WTC11 (cell line): ENCODE data around the gene CACNA2D1. TPM values are rescaled to one million over a fixed set of nuclear protein-coding genes. Genes with fewer than 3 reads are reported as not detected.

Experiments
- ATAC-seq: fragments of 200-7000 bp; cut with Tn5 transposase; 2 replicates; pipeline ENCODE4 v1.10.0; 2021; ENCODE audit warnings: mild to moderate bottlenecking, moderate library complexity
- CTCF ChIA-PET: fragments of 300-600 bp; sonication (Branson Sonifier 250); formaldehyde crosslinking; loops from one replicate; lab custom pipeline; 2021; ENCODE audit warnings: antibody characterized with exemption; lab: Charles Lee
- POLR2A ChIA-PET: fragments of 350-600 bp; sonication (Branson Sonifier 250); formaldehyde crosslinking; loops from one replicate; lab custom pipeline; 2021; ENCODE audit warnings: antibody characterized with exemption; lab: Charles Lee
- DNase-seq: peaks from one replicate; pipeline ENCODE4 v3.0.0; 2021; ENCODE audit warnings: low spot score
- H3K27ac Mint-ChIP-seq: 2 replicates; pipeline ENCODE4 v1.8.0; 2021; ENCODE audit warnings: mixed read lengths
- H3K27me3 Mint-ChIP-seq: 2 replicates; pipeline ENCODE4 v1.8.0; 2021; ENCODE audit warnings: low read depth, mild to moderate bottlenecking, moderate library complexity, mixed read lengths
- H3K36me3 Mint-ChIP-seq: 2 replicates; pipeline ENCODE4 v1.8.0; 2021; ENCODE audit warnings: mixed read lengths
- H3K4me1 Mint-ChIP-seq: 2 replicates; pipeline ENCODE4 v1.8.0; 2022; ENCODE audit warnings: mixed read lengths
- H3K4me3 Mint-ChIP-seq: 2 replicates; pipeline ENCODE4 v1.8.0; 2021; ENCODE audit warnings: mild to moderate bottlenecking, moderate library complexity, mixed read lengths
- H3K9me3 Mint-ChIP-seq: 2 replicates; pipeline ENCODE4 v1.8.0; 2021; ENCODE audit warnings: mixed read lengths
- AFF4 ChIP-seq: sonication (generic); formaldehyde crosslinking; IDR thresholded peaks from 2 replicates; pipeline ENCODE4 v1.8.1; 2023; ENCODE audit warnings: mild to moderate bottlenecking, missing genetic modification reagents, borderline replicate concordance
- CDX4 ChIP-seq: fragments of 250-450 bp; sonication (Bioruptor Pico); IDR thresholded peaks from 2 replicates; pipeline ENCODE4 v1.9.0; 2021; ENCODE audit warnings: moderate library complexity, mild to moderate bottlenecking, inconsistent platforms, borderline replicate concordance
- FOXJ3 ChIP-seq: sonication (generic); formaldehyde crosslinking; IDR thresholded peaks from 2 replicates; pipeline ENCODE4 v1.9.0; 2021; ENCODE audit warnings: missing genetic modification reagents, mild to moderate bottlenecking, borderline replicate concordance
- FOXP1 ChIP-seq: sonication (generic); formaldehyde crosslinking; IDR thresholded peaks from 2 replicates; pipeline ENCODE4 v1.8.0; 2022; ENCODE audit warnings: missing genetic modification reagents, mild to moderate bottlenecking, moderate library complexity, borderline replicate concordance
- GABPB1 ChIP-seq: sonication (generic); formaldehyde crosslinking; IDR thresholded peaks from 2 replicates; pipeline ENCODE4 v1.8.1; 2023; ENCODE audit warnings: mild to moderate bottlenecking, missing genetic modification reagents
- NFATC4 ChIP-seq: fragments of 250-450 bp; sonication (Bioruptor Pico); IDR thresholded peaks from 2 replicates; pipeline ENCODE4 v1.9.0; 2021; ENCODE audit warnings: mild to moderate bottlenecking
- RORB ChIP-seq: fragments of 250-450 bp; sonication (Bioruptor Pico); IDR thresholded peaks from 2 replicates; pipeline ENCODE4 v1.9.0; 2021; ENCODE audit warnings: mild to moderate bottlenecking
- TEAD4 ChIP-seq: sonication (generic); formaldehyde crosslinking; IDR thresholded peaks from 2 replicates; pipeline ENCODE4 v1.8.0; 2022; ENCODE audit warnings: mild to moderate bottlenecking, missing genetic modification reagents
- ZNF121 ChIP-seq: sonication (generic); formaldehyde crosslinking; IDR thresholded peaks from 2 replicates; pipeline ENCODE4 v1.8.0; 2023; ENCODE audit warnings: missing genetic modification reagents
- ZNF317 ChIP-seq: sonication (generic); formaldehyde crosslinking; IDR thresholded peaks from 2 replicates; pipeline ENCODE4 v1.8.1; 2023; ENCODE audit warnings: low read depth, mild to moderate bottlenecking, moderate library complexity, missing genetic modification reagents, borderline replicate concordance
- total RNA-seq: library from RNA; stranded (reverse); gene quantifications from 3 replicates; pipeline ENCODE4 v1.2.3, GENCODE V29; 2021
- TF ChIP-seq, protein P1 (sequence below): fragments of 200-600 bp; IDR thresholded peaks from 2 replicates; pipeline ENCODE4 v1.8.0; 2022; ENCODE audit warnings: antibody characterized with exemption

CACNA2D1 gene
- total RNA-seq, 1 experiment from 2014 or later: 33.3 TPM

- no peak for ATAC-seq
- no peak overlapping the region for H3K27ac Mint-ChIP-seq
- POLR2A ChIA-PET: no interaction called here
Measured at GRCh38 chr7:82209179-82209747, 234.3 kb downstream of the CACNA2D1 start.

GRCh38 chr7:82204694-82205093, 238.9 kb downstream of the CACNA2D1 start:
- no peak for ATAC-seq
- POLR2A ChIA-PET: no interaction called here
- no peaks in the 10 kb centered on the region for H3K27me3 Mint-ChIP-seq

More at GRCh38 chr7:82209179-82209747, 234.3 kb downstream of the CACNA2D1 start:
- CTCF ChIA-PET: no interaction called here
- no peak for DNase-seq
- H3K9me3 Mint-ChIP-seq: peaks cover 12% of the 10 kb centered on the region
- no peaks in the 10 kb centered on the region for H3K27me3 Mint-ChIP-seq
- no peak overlapping the region for H3K4me3 Mint-ChIP-seq
- no peaks in the 10 kb centered on the region for H3K4me1 Mint-ChIP-seq
- H3K36me3 Mint-ChIP-seq: no peaks in the 10 kb centered on the region
- TF ChIP-seq GABPB1: no peak
- TF ChIP-seq, protein P1, sequence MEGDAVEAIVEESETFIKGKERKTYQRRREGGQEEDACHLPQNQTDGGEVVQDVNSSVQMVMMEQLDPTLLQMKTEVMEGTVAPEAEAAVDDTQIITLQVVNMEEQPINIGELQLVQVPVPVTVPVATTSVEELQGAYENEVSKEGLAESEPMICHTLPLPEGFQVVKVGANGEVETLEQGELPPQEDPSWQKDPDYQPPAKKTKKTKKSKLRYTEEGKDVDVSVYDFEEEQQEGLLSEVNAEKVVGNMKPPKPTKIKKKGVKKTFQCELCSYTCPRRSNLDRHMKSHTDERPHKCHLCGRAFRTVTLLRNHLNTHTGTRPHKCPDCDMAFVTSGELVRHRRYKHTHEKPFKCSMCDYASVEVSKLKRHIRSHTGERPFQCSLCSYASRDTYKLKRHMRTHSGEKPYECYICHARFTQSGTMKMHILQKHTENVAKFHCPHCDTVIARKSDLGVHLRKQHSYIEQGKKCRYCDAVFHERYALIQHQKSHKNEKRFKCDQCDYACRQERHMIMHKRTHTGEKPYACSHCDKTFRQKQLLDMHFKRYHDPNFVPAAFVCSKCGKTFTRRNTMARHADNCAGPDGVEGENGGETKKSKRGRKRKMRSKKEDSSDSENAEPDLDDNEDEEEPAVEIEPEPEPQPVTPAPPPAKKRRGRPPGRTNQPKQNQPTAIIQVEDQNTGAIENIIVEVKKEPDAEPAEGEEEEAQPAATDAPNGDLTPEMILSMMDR: no peak
- TF ChIP-seq, all 79 proteins: peak for 0

More at GRCh38 chr7:82204694-82205093, 238.9 kb downstream of the CACNA2D1 start:
- peaks cover 10% of the 10 kb centered on the region for H3K9me3 Mint-ChIP-seq
- no peak for DNase-seq
- no peak overlapping the region for H3K4me3 Mint-ChIP-seq
- TF ChIP-seq FOXP1 (CRISPR knock-in tag): no peak
- no peak for TF ChIP-seq TEAD4
- no peak for TF ChIP-seq ZNF317 (CRISPR knock-in tag)
- no peak for TF ChIP-seq CDX4 (CRISPR knock-in tag)
- TF ChIP-seq RORB (CRISPR knock-in tag): no peak
- TF ChIP-seq ZNF121 (CRISPR knock-in tag): no peak
- no peak for TF ChIP-seq AFF4 (CRISPR knock-in tag)
- no peak for TF ChIP-seq FOXJ3 (CRISPR knock-in tag)
- TF ChIP-seq, protein P1: no peak
- TF ChIP-seq NFATC4 (CRISPR knock-in tag): no peak
- 0 out of 2 replicates have a peak, but pooled peaks cover 5% of the 10 kb centered on the region for H3K4me1 Mint-ChIP-seq
- CTCF ChIA-PET: no interaction called here
- H3K27ac Mint-ChIP-seq: peak overlapping the region; percentile 33; the same call in 1 of the 2 replicates
- peaks cover 4% of the 10 kb centered on the region; the same call in 1 of the 2 replicates for H3K36me3 Mint-ChIP-seq
